LNCAP (cell line): ENCODE data around the gene RBFOX1.

Source experiments
- CTCF ChIP-seq: fragments of 450-650 bp; IDR thresholded peaks from 2 replicates; pipeline ENCODE4 v1.5.1; 2017; ENCODE audit warnings: mild to moderate bottlenecking

Gene RBFOX1

DNA sequence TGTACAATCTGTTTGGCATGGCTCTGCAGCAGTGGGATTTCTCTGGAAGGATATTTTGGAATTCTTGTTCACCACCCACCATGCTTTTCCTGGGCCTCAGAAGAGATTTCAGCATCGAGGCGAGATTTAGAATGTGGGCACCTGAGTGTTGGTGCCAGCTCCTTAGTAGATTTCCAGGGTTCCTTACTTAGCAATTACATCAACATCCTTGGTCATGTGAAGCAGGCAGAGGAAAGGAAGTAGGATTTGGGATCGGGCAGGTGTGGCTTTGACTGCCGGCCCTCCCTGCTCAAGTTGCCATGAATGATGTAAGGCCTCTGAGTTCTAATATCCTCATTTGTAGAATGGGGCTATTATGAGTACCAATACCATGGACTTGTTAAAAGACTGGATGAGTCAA, 13.1 kb upstream of the RBFOX1 start:
- TF ChIP-seq CTCF = no peak

- TF ChIP-seq CTCF = no peak
Observed at GRCh38 chr16:7321661-7322060, 11.0 kb upstream of the RBFOX1 start.

- no peak for TF ChIP-seq CTCF
Observed at GRCh38 chr16:7324321-7324720, 8.3 kb upstream of the RBFOX1 start.

GRCh38 chr16:7325834-7326233, 6.8 kb upstream of the RBFOX1 start:
- no peak for TF ChIP-seq CTCF

- no peak for TF ChIP-seq CTCF
Observed at GRCh38 chr16:7330709-7331108, 1.9 kb upstream of the RBFOX1 start.

GRCh38 chr16:7331997-7332396, 648 bp upstream of the RBFOX1 start:
- no peak for TF ChIP-seq CTCF

- TF ChIP-seq CTCF = no peak
Observed at GRCh38 chr16:7333180-7333725, 608 bp downstream of the RBFOX1 start.
